GM21529 (cell line): ENCODE measurements around the gene OLA1.
A peak's percentile ranks its signal among the peaks of the same experiment; 100 is the strongest.
"Not testable (repeated sequence)": the region's sequence is repeated elsewhere in the genome, so short reads cannot be mapped to it uniquely, and the experiment has no call there.

Source experiments
- ATAC-seq: cut with Tn5 transposase; IDR thresholded peaks from one replicate; pipeline ENCODE4 v1.9.1; 2021; ENCODE audit not compliant: unreplicated experiment

Gene OLA1

DNA sequence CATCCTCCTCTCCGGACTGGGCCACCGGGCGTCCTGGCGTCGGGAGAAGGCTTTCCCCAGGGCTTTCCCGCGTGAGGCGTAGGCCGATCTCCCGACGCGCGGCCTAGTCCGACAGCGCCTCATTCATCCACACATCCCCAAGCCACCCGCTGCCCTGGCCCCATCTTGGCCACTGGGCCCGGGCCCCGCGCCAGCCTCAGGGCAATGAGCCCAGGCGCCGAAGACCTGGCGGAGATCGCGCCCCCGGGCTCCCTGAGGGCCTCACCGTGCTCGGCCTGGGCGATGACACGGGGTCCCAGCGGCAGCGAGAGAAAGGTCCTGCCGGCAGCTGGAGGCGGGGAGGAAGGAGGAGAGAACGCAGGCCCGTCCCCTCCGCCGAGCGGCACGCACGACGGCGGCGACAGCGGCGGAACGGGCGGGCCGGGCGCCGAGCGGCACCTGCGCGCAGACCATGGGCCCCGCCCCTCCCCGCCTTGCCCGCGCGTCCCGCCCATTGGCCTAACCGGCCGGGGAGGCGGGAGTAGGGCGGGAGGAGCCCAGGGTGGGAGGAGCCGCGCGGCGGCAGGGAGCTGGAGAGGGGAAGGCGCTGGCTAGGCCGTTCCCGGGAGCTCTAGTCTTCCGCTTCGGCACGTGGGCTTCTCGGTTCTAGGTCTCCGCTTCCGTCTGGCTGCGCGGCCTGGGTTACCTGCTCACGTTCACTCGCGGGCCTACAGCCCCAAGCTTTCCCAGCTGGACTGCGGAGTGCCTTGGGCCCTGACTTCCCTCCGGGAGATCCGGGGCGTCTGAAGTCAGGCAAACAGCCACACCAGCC, at the start of gene OLA1:
TSS of gene OLA1 (minus strand) at position 346 of the 811 bp plus-strand sequence. CDS start 1,717 bp downstream, outside the sequence.
- ATAC-seq, result peak; percentile 94

DNA sequence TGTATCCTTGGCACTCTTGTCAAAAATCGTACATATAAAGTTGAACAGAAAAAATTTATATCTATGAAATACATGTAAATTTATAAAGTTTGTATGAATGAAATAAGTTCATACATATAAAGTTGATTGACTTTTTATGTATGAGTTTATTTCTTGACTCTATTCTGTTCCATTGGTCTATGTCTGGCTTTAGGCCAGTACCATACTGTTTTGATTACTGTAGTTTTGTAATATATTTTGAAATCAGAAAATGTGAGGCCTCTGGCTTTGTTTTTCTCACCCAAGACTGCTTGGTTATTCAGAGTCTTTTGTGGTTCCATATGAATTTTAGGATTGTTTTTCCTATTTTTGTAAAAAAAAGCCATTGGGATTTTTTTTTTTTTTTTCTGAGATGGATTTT, 44.6 kb upstream of the OLA1 start:
- ATAC-seq, result no peak

DNA sequence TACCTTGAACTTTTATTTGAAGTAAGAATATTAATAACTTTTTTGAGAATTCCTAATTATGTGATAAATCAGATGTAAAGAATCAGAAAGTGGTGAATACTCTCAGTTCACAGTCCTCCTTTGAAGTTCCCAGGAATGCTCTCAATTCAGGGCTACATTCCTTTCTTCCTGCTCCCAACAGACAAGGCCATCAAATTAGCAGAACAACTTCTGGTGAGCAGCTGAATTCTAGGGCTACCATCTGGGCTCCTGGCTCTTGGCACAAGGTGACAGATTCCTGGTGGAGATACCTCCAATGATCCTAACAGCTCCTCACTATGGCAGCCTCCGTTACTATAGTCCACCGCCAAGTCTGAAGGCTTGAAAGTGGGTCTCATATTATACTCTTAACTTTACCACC, 37.8 kb upstream of the OLA1 start:
- no peak for ATAC-seq

DNA sequence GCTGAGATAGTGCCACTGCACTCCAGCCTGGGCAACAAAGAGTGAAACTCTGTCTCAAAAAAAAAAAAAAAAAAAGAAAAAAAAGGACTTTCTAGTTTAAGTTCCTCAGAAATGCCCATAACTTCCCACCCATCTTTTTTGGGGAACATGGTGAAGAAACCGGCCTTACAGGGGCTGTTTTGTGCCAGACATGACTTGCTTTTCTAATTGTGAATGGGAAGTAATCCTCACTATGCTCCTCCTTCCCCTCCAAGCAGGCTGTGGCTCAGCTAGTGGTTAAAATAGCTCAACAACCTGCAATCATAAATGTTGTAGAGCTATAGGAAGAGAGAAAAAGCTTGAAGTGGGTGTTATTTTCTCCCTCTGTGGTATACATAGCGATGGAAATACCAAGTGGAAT, 34.1 kb upstream of the OLA1 start:
- no peak for ATAC-seq

DNA sequence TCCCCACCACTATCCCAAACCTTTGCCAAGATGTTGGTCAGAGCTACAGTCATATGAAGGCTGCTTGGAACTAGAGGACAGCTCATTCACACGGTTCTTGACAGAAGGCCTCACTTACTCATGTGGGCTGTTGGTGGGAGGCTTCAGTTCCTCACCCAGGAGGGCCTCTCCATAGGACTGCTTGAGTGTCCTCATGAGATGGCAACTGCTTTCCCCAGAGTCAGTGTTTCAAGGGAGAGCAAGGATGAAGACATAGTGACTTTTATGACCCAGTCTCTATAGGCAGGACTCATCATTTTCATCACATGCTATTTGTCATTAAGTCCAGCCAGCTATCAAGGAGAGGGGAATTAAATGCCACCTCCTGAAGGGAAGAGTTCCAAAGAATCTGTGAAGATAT, 33.4 kb upstream of the OLA1 start:
- no peak for ATAC-seq

DNA sequence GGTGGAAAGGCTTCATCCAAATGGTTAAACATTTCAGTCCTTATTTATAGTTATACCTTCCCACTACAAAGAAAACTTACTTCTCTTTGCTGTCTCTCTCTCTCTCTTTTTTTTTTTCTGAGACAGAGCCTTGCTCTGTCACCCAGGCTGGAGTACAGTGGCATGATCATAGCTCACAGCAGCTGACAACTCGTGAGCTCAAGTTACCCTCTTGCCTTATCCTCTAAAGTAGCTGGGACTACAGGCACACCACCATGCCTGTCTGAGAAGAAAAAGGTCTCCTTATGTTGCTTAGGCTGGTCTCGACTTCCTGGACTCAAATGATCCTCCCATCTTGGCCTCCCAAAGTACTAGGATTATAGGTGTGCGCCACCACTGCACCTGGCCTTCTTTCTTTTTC, 32.3 kb upstream of the OLA1 start:
- ATAC-seq, result no peak

DNA sequence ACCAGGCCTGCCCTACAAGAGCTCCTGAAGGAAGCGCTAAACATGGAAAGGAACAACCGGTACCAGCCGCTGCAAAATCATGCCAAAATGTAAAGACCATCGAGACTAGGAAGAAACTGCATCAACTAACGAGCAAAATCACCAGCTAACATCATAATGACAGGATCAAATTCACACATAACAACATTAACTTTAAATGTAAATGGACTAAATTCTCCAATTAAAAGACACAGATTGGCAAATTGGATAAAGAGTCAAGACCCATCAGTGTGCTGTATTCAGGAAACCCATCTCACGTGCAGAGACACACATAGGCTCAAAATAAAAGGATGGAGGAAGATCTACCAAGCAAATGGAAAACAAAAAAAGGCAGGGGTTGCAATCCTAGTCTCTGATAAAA, 21.9 kb upstream of the OLA1 start:
- ATAC-seq, result not testable (repeated sequence)

DNA sequence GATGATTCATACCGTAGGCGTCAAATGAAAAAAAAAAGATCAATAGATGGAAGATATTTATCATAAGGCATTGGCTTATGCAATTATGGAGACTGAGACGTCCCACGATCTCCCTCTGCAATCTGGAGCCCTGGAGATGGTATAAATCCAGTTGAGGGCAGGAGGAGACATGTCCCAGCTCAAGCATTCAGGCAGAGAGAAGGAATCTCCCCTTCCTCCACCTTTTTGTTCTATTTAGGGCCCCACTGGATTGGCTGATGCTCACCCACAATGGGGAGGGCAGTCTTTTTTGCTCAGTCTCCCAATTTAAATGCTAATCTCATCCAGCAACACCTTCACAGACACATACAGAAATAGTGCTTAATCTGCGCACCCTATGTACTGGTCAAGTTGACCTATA, 18.0 kb upstream of the OLA1 start:
- no peak for ATAC-seq

DNA sequence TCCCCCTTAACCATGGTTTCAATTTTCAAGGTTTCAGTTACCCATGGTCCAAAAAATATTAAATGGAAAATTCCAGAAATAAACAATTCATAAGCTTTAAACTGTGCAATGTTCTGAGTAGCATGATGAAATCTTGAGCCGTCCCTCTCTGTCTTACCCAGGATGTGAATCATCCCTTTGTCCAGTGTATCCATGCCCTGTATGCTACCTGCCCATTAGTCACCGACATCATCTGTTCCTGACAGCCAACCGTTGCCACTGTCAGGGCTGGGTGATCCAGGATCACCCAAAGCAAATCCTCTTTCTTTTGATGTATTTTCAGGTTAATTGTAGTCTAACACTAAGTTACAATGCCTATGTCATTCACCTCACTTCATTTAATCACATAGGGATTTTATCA, 15.7 kb upstream of the OLA1 start:
- ATAC-seq, result no peak

DNA sequence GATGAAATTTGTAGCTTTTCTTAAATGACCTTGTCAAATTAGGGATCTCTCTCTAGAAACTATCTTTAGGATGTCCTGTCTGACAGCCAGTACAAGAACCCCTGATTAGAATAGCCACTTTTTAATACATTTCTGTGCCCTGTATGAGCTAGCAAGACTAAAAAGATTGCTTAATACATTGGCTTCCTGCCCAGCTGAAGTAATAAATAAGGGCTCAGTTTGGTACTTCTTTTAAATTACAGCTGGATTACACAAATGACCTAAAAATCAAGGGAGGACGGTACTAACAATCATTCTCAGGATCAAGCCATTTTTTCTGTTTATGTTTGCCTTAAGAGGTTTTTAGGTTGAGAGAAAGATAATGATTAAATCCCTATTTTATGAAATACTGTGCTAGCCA, 11.6 kb upstream of the OLA1 start:
- no peak for ATAC-seq

DNA sequence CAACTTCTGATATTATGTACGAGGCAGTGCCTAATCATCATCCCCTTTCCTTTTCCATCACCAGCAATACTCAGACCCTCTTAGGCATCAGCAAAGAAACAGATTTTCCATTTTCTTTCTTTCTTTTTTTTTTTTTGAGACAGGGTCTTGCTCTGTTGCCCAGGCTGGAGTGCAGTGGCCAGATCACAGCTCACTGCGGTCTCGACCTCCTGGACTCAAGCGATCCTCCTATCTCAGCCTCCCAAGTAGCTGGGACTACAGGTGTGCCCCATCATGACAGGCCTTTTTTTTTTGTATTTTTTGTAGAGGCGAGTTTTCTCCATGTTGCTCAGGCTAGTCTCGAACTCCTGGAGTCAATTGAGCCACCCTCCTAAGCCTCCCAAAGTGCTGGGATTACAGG, 5.9 kb upstream of the OLA1 start:
- ATAC-seq, result no peak

DNA sequence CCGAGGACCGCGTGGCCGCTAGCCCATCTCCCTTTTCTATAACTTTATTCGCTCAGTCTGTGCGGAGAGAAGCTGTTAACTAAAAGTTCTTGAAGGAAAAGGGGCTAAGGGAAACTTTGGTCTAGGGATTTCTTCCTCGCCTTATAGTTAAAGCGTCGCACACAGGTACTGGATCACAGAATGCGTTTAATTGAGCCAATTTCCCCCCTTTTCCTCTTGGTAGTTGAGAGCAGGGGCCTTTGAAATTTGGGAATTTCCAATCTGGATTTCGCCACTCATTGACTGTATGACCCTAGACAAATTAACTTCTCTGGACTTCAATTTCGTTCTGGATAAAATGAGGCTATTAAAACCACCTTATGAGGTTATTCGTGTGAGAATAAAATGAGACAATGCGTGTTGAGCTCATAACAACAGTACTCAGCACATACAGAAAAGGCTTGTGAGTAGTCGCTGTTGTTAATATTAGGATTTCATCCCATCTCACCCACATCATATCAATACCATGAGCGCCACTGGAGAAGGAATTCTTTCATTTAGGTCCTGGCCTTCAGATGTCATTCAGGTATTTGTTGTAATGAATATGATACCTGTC, 763 bp upstream of the OLA1 start:
- no peak for ATAC-seq

DNA sequence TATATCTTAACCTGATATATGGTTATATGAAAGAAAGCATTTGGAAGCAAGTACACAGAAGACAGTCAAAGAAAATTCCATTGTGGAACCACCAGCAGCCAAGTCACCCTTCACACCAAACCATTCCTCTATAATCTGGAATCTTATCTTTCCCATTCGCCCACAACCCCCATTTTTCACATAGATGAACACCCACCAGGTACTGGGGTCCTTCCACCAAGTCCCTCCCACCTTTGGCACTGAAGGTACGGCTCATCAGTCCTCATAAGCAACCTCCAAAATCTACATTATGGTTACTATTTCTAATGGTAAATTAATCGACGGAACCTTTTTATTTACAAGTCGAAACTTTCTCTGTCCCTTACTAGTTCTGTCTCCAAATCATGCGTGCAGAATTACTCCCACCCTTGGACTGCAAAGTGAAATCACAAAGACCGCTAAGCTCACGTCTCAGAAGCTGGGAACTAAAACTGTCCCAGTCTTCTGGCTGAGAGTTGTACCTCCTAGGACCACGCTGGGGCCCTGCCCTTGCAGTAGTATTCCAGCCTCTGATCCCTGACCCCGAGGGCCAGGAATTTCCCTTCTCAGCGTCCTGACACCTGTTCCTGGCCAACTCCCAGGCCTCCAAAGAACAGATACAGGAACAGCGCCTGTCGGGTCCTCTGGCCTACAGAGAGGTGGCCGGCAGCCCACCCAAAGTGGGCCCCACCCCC, 702 bp downstream of the OLA1 start:
- ATAC-seq, result peak; percentile 15

DNA sequence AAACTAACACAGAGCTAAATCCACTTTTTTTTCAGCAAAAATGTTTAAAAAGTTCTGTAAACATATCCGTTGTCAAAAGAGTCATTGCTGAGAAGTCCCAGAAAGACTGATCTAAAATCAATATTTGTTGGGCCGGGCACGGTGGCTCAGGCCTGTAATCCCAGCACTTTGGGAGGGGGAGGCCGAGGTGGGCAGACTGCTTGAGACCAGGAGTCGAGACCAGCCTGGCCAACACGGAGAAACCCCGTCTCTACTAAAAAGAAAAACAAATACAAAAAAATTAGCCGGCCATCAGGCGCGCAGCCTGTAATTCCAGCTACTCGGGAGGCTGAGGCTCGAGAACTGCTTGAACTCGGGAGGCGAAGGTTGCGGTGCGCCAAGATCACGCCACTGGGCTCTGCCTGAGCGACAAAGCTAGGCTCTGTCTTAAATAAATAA, 1.4 kb downstream of the OLA1 start:
- ATAC-seq, result no peak

DNA sequence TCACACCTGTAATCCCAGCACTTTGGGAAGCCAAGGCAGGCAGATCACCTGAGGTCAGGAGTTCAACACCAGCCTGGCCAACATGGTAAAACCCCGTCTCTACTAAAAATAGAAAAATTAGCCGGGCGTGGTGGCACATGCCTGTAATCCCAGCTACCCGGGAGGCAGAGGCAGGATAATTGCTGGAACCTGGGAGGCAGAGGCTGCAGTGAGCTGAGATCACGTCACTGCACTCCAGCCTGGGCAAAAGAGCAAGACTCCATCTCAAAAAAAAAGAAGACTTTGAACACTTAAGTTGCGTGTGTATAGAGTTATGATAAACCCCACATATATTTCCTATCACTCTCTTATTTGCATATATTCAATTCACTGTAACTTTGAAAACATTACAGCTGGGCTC, 2.7 kb downstream of the OLA1 start:
- ATAC-seq, result not testable (repeated sequence)

DNA sequence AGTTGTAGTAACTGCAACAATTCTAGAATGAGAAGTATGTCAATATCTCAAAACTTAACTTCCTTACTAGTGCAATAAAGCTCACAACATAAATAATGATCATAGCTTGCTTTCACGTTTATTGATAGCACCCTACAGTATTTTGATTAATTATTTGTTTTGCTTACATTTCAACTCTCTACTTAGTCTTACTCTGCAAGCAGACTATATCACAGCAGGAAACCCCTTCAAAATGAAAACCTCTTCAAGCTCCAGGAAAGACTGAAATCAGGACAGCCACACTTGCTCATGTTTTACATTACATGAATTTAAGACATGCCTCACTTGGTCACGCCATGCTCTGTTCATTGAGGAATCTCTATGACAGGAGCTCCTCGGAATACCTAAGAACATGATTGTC, 3.3 kb downstream of the OLA1 start:
- no peak for ATAC-seq

DNA sequence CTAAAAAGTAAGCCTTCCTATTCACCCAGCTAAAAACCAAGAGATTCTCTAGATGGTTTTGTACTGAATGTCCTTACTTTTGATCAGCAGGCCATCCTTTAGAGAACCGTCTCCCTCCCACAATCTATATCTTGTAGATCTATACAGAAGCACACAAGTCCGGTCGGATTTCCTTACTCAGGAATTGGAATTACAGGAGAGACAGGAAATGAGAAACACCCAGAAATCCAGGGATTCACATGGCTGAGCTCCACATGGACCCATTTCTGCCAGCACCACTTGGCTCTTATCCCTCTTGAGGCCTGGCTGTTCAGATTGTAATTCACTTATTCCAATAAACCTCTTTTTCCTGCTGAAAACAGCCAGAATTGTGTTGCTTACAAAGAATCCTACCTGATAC, 4.5 kb downstream of the OLA1 start:
- ATAC-seq, result no peak

DNA sequence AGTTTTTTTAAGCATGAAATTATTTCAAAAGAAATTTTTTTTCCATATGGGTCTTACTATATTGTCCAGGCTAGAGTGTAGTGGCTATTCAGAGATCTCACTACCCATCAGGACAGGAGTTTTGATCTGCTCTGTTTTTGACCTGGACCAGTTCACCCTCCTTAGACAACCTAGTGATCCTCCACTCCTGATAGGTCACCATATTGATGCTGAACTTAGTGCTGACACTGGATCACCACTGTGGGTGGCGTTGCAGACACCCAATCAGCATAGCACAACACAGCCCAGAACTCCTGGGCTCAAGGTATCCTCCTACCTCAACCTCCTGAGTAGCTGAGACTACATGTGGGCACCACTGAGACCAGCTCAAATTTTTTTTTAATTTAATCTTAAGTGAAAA, 8.2 kb downstream of the OLA1 start:
- no peak for ATAC-seq

DNA sequence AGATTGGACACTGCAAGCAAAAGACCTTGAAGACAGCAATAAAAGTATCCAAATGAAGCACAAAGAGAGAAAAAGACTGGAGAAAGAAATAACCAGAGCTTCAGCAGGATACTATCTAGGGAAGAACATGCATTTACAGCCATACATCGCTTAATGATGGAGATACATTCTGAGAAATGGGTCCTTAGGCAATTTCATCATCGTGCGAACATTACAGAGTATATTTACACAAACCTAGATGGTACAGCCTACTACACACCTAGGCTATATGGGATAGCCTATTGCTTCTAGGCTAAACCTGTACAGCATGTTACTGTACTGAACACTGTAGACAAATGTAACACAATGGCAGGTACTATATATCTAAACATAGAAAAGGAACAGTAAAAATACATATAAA, 11.9 kb downstream of the OLA1 start:
- ATAC-seq, result no peak

DNA sequence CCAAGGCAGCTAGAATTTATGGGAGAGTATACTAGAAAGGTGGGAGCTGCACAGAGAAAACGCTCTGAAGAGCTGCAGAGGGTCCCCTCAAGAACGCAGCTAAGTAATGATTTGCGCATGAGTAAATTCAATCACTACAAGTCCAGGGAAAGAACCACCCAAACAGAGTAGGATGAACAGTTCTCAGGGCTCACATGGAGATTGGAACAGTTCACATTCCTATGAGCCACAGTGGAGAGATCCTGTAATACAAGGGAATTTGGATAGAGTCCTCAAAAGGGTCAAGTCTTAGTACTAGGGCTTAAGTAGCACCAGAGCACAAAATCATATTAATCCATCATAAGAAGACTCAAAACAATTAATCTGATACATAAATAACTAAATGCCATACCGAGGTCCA, 12.7 kb downstream of the OLA1 start:
- ATAC-seq, result no peak

DNA sequence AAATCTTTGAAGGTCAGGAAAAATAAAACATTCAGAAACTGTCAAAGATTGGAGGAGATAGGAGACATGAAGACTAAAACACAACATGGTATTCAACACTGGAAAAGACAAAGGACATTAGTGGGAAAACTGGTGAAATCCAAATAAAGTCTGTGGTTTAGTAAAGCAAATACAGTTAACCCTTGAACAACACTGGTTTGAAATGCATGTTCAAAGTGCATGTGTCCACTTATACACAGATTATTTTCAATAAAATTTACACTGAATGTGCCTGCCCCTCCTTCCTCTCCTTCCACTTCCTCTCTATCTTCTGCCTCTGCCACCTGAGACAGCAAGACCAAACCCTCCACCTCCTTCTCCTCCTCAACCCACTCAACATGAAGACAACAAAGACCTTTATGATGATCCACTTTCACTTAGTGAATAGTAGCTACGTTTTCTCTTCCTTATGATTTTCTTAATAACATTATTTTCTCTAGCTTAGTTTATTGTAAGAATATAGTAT, 14.5 kb downstream of the OLA1 start:
- no peak for ATAC-seq

DNA sequence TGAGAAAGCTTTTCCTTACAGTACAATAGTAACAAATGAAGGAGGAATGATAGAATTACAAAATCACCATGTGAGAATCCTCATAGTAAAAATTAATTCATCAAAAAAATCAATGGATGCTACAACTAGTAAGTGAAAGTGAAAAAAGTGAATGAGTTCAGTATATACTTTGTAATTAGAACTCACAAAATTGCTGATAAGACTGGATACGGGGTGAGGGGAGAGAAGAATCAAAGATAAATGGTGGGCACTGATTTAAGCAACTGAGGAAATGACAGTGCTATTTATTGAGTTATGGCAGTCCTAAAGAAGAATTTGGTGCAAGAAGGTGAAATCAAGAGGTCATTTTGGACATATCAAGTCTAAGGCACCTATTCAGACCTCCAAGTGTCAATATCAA, 20.6 kb downstream of the OLA1 start:
- ATAC-seq, result no peak
